K562 (cell line): Measurements from ENCODE around the gene RNF151. TPM values are rescaled to one million over a fixed set of nuclear protein-coding genes. Genes with fewer than 3 reads are reported as not detected.

Source experiments
- CBX8 ChIP-seq: fragments of 200-600 bp; sonication (generic); IDR thresholded peaks from 2 replicates; pipeline ENCODE4 v1.6.1; 2012; ENCODE audit warnings: borderline replicate concordance, mixed run types, low read depth, mild to moderate bottlenecking, moderate library complexity, mixed read lengths, low read length, control low read depth, inconsistent platforms; ENCODE audit not compliant: poor library complexity, severe bottlenecking; ENCODE audit errors: extremely low read depth
- CREBBP ChIP-seq: IDR thresholded peaks from one replicate; pipeline ENCODE4 v1.6.1; 2012; ENCODE audit warnings: low read depth, mild to moderate bottlenecking, control low read depth, inconsistent platforms, low read length
- EHMT2 ChIP-seq: fragments of 450-650 bp; IDR thresholded peaks from 2 replicates; pipeline ENCODE4 v1.6.1; 2018; ENCODE audit warnings: antibody characterized with exemption
- EP400 ChIP-seq: fragments of 450-650 bp; IDR thresholded peaks from 2 replicates; pipeline ENCODE4 v1.6.1; 2017; ENCODE audit warnings: antibody characterized with exemption, mild to moderate bottlenecking, moderate library complexity
- LEF1 ChIP-seq: fragments of 450-650 bp; IDR thresholded peaks from 2 replicates; pipeline ENCODE4 v1.6.1; 2016; ENCODE audit warnings: mild to moderate bottlenecking
- NFRKB ChIP-seq: fragments of 450-650 bp; IDR thresholded peaks from 2 replicates; pipeline ENCODE4 v1.6.1; 2016; ENCODE audit warnings: low read depth
- NKRF ChIP-seq: fragments of 450-650 bp; IDR thresholded peaks from 2 replicates; pipeline ENCODE4 v1.6.1; 2016; ENCODE audit warnings: borderline replicate concordance
- POLR2AphosphoS5 ChIP-seq: IDR thresholded peaks from 2 replicates; pipeline ENCODE4 v1.6.1; 2011; ENCODE audit warnings: mild to moderate bottlenecking, low read depth, low read length, moderate library complexity; ENCODE audit not compliant: control insufficient read depth, insufficient read depth
- SMARCA4 ChIP-seq: fragments of 450-650 bp; IDR thresholded peaks from 2 replicates; pipeline ENCODE4 v1.6.1; 2016
- SMC3 ChIP-seq: conservative IDR thresholded peaks from 2 replicates; pipeline ENCODE4 v1.6.1; 2011; ENCODE audit warnings: low read depth, low read length, improper control_type of control experiment; ENCODE audit not compliant: insufficient read depth
- SPI1 ChIP-seq: IDR thresholded peaks from 2 replicates; pipeline ENCODE4 v1.6.1; 2011; ENCODE audit warnings: low read depth, low read length, control low read depth, borderline replicate concordance
- UBTF ChIP-seq, 2 experiments: IDR thresholded peaks; 2 replicates each; pipeline ENCODE4 v1.6.1; 2012; ENCODE audit warnings: improper control_type of control experiment in 2 of 2, low read depth in 2 of 2, low read length in 2 of 2, borderline replicate concordance in 1 of 2
- ZFP91 ChIP-seq: sonication (generic); formaldehyde crosslinking; IDR thresholded peaks from 2 replicates; pipeline ENCODE4 v1.8.0; 2022; ENCODE audit warnings: mild to moderate bottlenecking, missing genetic modification reagents
- ZMIZ1 ChIP-seq, 2 experiments: fragments of 150-350 bp in 1 of 2; IDR thresholded peaks; 2 replicates each; pipeline ENCODE4 v1.6.1; 2012 to 2016; ENCODE audit warnings: low read depth in 2 of 2, low read length in 2 of 2, mild to moderate bottlenecking in 1 of 2, moderate library complexity in 1 of 2
- ZNF436 ChIP-seq: fragments of 250-450, 450-650 bp; sonication (Bioruptor Pico); formaldehyde crosslinking; IDR thresholded peaks from 2 replicates; pipeline ENCODE4 v1.7.0; 2020; ENCODE audit warnings: mild to moderate bottlenecking
- ZNF586 ChIP-seq: fragments of 450-650 bp; formaldehyde crosslinking; conservative IDR thresholded peaks from 2 replicates; pipeline ENCODE4 v1.4.0; 2020; ENCODE audit warnings: mild to moderate bottlenecking, moderate library complexity
- ZNF75A ChIP-seq: fragments of 450-650 bp; formaldehyde crosslinking; IDR thresholded peaks from 2 replicates; pipeline ENCODE4 v1.4.0; 2020; ENCODE audit warnings: mild to moderate bottlenecking
- polyA plus RNA-seq, 8 experiments: library from polyadenylated mRNA; depleted of rRNA in 4 of 8; stranded (reverse) in 5 of 8; unstranded in 3 of 8; fragments of >200 nt; fragmentation: Nextera tagmentation in 2 of 8; fragmentation: Illumina TruSeq in 1 of 8; extraction: Ambion mirVana in 2 of 8; extraction: Trizol in 1 of 8; gene quantifications; 2 replicates each; pipeline versions ENCODE4 v1.2.1 to v1.2.3, GENCODE V29; 2011 to 2014; ENCODE audit warnings: inconsistent platforms in 1 of 8, missing spikeins in 1 of 8
- total RNA-seq, 7 experiments: library from RNA; depleted of rRNA in 6 of 7; stranded (reverse); fragments of >200 nt in 6 of 7; fragmentation: Illumina TruSeq in 2 of 7; extraction: Trizol in 2 of 7; gene quantifications; 2 replicates each; pipeline versions ENCODE4 v1.2.1 to v1.2.3, GENCODE V29; 2011 to 2021; ENCODE audit warnings: low replicate concordance in 1 of 7

The RNF151 gene
- total and polyA plus RNA-seq, 9 of the 15 experiments (the other 6 are each of a cell fraction or from before 2014, with no cell fraction given): not detected

GRCh38 chr16:1960665-1961630 lies 5.7 kb upstream of the RNF151 start (continued):
- TF ChIP-seq CBX8 (no peak), ZMIZ1 (IDR thresholded peaks at IDR 0.05; ENCODE audit: low read depth in 2 of 2, low read length in 2 of 2) (no peak), ZNF436 (no peak), ZNF75A (no peak), ZNF586 (CRISPR knock-in tag) (peak; percentile 47; the same call in 1 of the 2 replicates), UBTF (IDR thresholded peaks at IDR 0.05; ENCODE audit: borderline replicate concordance in 1 of 2, low read depth in 2 of 2, low read length in 2 of 2) (no peak), ZFP91 (CRISPR knock-in tag) (no peak), LEF1 (peak; percentile 34; the same call in 1 of the 2 replicates), SPI1 (no peak), CREBBP (no peak), SMARCA4 (no peak), NFRKB (no peak), EP400 (no peak), NKRF (no peak), POLR2AphosphoS5 (peak; percentile 88), EHMT2 (no peak), SMC3 (no peak)
